ENCODE results near the gene PDZD7.

DNA sequence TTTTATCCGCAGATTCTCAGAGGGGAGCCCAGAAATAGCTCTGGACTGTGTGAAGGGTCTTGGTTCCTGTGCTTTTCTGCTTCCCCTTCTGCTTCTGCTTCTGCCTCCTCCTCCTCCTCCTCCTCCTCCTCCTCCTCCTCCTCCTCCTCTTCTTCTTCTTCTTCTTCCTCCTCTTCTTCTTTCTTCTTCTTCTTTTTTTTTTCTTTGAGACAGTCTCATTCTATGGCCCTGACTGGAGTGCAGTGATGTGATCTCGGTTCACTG, 11.6 kb downstream of the PDZD7 start:
- TF ChIP-seq, protein P1, sequence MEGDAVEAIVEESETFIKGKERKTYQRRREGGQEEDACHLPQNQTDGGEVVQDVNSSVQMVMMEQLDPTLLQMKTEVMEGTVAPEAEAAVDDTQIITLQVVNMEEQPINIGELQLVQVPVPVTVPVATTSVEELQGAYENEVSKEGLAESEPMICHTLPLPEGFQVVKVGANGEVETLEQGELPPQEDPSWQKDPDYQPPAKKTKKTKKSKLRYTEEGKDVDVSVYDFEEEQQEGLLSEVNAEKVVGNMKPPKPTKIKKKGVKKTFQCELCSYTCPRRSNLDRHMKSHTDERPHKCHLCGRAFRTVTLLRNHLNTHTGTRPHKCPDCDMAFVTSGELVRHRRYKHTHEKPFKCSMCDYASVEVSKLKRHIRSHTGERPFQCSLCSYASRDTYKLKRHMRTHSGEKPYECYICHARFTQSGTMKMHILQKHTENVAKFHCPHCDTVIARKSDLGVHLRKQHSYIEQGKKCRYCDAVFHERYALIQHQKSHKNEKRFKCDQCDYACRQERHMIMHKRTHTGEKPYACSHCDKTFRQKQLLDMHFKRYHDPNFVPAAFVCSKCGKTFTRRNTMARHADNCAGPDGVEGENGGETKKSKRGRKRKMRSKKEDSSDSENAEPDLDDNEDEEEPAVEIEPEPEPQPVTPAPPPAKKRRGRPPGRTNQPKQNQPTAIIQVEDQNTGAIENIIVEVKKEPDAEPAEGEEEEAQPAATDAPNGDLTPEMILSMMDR (IDR thresholded peaks at IDR 0.05): no peak
- TF ChIP-seq POLR2A (IDR thresholded peaks at IDR 0.05): no peak
